Measurements from ENCODE around the gene ZNF236. TPM values are rescaled to one million over a fixed set of nuclear protein-coding genes. Genes with fewer than 3 reads are reported as not detected.
"Not testable (repeated sequence)": the region's sequence is repeated elsewhere in the genome, so short reads cannot be mapped to it uniquely, and the experiment has no call there.

ZNF236 gene
- total and polyA plus RNA-seq, 2 of the 13 experiments (the other 11 are each of a cell fraction or from before 2014, with no cell fraction given): 3.0 to 7.2 TPM

DNA sequence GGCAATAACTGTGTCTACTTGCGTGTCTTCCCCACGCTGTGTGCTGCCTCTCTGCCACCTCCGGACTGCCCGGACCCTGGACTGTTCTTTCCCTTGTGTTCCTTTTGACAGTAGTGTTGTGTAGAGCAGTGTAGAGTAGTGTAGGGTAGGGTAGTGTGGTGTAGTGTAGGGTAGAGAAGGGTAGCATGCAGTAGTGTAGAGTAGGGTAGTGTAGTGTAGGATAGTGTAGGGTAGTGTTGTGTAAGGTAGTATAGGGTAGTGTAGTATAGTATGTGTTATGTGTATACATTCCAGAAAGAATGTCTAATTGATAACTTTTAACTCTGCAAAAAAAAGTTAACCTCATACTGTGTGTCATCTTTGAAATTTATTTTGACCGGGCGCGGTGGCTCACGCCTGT lies 49.7 kb upstream of the ZNF236 start:
- Histone ChIP-seq H3K36me3 (replicated peaks in 1 of 2; ENCODE audit: control insufficient read depth in 1 of 2, insufficient read depth in 2 of 2, low read length in 2 of 2) (no peaks in the 10 kb centered on the region), H2AFZ (ENCODE audit: low read length) (no peak overlapping the region), H4K20me1 (ENCODE audit: insufficient read depth, low read length) (no peaks in the 10 kb centered on the region), H3K9ac (ENCODE audit: insufficient read depth, low read depth, low read length) (no peak overlapping the region), H3K4me2 (ENCODE audit: low read depth, low read length) (no peak overlapping the region), H3K9me3 (ENCODE audit: low read length) (no peaks in the 10 kb centered on the region), H3K4me1 (ENCODE audit: insufficient read depth, low read length) (peaks cover 31% of the 10 kb centered on the region), H3K27me3 (ENCODE audit: control insufficient read depth in 1 of 2, insufficient read depth in 2 of 2, low read length in 2 of 2) (no peaks in the 10 kb centered on the region; a peak in 1 of 5 replicates), H3K4me3 (replicated peaks in 1 of 3; ENCODE audit: insufficient read depth in 1 of 3, low read depth in 2 of 3, low read length in 3 of 3) (no peak overlapping the region), H3K27ac (ENCODE audit: extremely low read length, insufficient read depth, low read length) (no peak overlapping the region), H3K79me2 (ENCODE audit: insufficient read depth, low read length) (no peaks in the 10 kb centered on the region)
- WGBS (ENCODE audit: low lambda C conversion rate): 93% methylated on average over 8 of the region's 8 CpGs
- in situ Hi-C loops (cut with HindIII; ENCODE audit: extremely low pct_ligation_motif_present, low pct_unique_long_range_greater_than_20kb) (no loop called here), intact Hi-C loops (cut with micrococcal nuclease; ENCODE audit: unreplicated experiment) (no loop called here)
- FAIRE-seq (no peak), ATAC-seq (no peak), DNase-seq (ENCODE audit: low spot score) (no peak)
- CTCF ChIA-PET (ENCODE audit: low intra/inter-chr PET ratio, low total read pairs): no interaction called here
- POLR2A ChIA-PET: no interaction called here
- BruUV-seq (replicated peaks): no TSS peak
- TF ChIP-seq FOXJ3 (CRISPR knock-in tag; IDR thresholded peaks at IDR 0.05; ENCODE audit: borderline replicate concordance) (no peak), RAD21 (CRISPR knock-in tag; IDR thresholded peaks at IDR 0.05) (no peak), YEATS4 (CRISPR knock-in tag; IDR thresholded peaks at IDR 0.05; ENCODE audit: borderline replicate concordance) (no peak), ZNF121 (CRISPR knock-in tag; IDR thresholded peaks at IDR 0.05) (no peak), MATR3 (CRISPR knock-in tag; IDR thresholded peaks at IDR 0.05) (no peak), ISX (CRISPR knock-in tag; conservative IDR thresholded peaks at IDR 0.05) (no peak), RELA (CRISPR knock-in tag; IDR thresholded peaks at IDR 0.05) (no peak), DMAP1 (CRISPR knock-in tag; IDR thresholded peaks at IDR 0.05) (no peak), FOXK2 (IDR thresholded peaks at IDR 0.05) (no peak), U2AF1 (optimal IDR thresholded peaks at IDR 0.05; ENCODE audit: low read depth, low read length) (no peak), SIX4 (CRISPR knock-in tag; IDR thresholded peaks at IDR 0.05) (no peak), ZNF24 (IDR thresholded peaks at IDR 0.05) (no peak), MYNN (CRISPR knock-in tag; IDR thresholded peaks at IDR 0.05; ENCODE audit: low read depth) (no peak), ZNF670 (CRISPR knock-in tag; IDR thresholded peaks at IDR 0.05; ENCODE audit: borderline replicate concordance) (no peak), BRCA1 (CRISPR knock-in tag; IDR thresholded peaks at IDR 0.05) (no peak)
- TF ChIP-seq, protein P1, sequence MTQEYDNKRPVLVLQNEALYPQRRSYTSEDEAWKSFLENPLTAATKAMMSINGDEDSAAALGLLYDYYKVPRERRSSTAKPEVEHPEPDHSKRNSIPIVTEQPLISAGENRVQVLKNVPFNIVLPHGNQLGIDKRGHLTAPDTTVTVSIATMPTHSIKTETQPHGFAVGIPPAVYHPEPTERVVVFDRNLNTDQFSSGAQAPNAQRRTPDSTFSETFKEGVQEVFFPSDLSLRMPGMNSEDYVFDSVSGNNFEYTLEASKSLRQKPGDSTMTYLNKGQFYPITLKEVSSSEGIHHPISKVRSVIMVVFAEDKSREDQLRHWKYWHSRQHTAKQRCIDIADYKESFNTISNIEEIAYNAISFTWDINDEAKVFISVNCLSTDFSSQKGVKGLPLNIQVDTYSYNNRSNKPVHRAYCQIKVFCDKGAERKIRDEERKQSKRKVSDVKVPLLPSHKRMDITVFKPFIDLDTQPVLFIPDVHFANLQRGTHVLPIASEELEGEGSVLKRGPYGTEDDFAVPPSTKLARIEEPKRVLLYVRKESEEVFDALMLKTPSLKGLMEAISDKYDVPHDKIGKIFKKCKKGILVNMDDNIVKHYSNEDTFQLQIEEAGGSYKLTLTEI (CRISPR knock-in tag; conservative IDR thresholded peaks at IDR 0.05): no peak
- TF ChIP-seq, protein P2, sequence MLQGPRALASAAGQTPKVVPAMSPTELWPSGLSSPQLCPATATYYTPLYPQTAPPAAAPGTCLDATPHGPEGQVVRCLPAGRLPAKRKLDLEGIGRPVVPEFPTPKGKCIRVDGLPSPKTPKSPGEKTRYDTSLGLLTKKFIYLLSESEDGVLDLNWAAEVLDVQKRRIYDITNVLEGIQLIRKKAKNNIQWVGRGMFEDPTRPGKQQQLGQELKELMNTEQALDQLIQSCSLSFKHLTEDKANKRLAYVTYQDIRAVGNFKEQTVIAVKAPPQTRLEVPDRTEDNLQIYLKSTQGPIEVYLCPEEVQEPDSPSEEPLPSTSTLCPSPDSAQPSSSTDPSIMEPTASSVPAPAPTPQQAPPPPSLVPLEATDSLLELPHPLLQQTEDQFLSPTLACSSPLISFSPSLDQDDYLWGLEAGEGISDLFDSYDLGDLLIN (CRISPR knock-in tag; IDR thresholded peaks at IDR 0.05; ENCODE audit: borderline replicate concordance): no peak

- H3K27me3 ChIP-seq (ENCODE audit: control insufficient read depth in 1 of 2, insufficient read depth in 2 of 2, low read length in 2 of 2): not testable (repeated sequence)
Observed at GRCh38 chr18:76777036-76777435, 45.3 kb upstream of the ZNF236 start.

More at GRCh38 chr18:76777036-76777435, 45.3 kb upstream of the ZNF236 start:
- ATAC-seq; H3K4me2 ChIP-seq (ENCODE audit: low read depth, low read length); POLR2A ChIA-PET; H3K9ac ChIP-seq (ENCODE audit: insufficient read depth, low read depth, low read length); H3K9me3 ChIP-seq (ENCODE audit: low read length); in situ Hi-C loops (cut with HindIII; ENCODE audit: extremely low pct_ligation_motif_present, low pct_unique_long_range_greater_than_20kb); H4K20me1 ChIP-seq (ENCODE audit: insufficient read depth, low read length); BruUV-seq (replicated peaks); H3K4me3 ChIP-seq (replicated peaks in 1 of 3; ENCODE audit: insufficient read depth in 1 of 3, low read depth in 2 of 3, low read length in 3 of 3); CTCF ChIA-PET (ENCODE audit: low intra/inter-chr PET ratio, low total read pairs); H3K79me2 ChIP-seq (ENCODE audit: insufficient read depth, low read length); H3K27ac ChIP-seq (ENCODE audit: extremely low read length, insufficient read depth, low read length); intact Hi-C loops (cut with micrococcal nuclease; ENCODE audit: unreplicated experiment); H2AFZ ChIP-seq (ENCODE audit: low read length); H3K36me3 ChIP-seq (replicated peaks in 1 of 2; ENCODE audit: control insufficient read depth in 1 of 2, insufficient read depth in 2 of 2, low read length in 2 of 2); DNase-seq (ENCODE audit: low spot score); FAIRE-seq: not testable (repeated sequence)
- H3K4me1 ChIP-seq (ENCODE audit: insufficient read depth, low read length): peaks cover 18% of the 10 kb centered on the region
- 84% methylated on average over 4 of the region's 22 CpGs for WGBS (ENCODE audit: low lambda C conversion rate)
